CD14-positive monocyte (primary cell): Measurements from ENCODE around the gene PCDHGA2. TPM values are rescaled to one million over a fixed set of nuclear protein-coding genes. Genes with fewer than 3 reads are reported as not detected.

Experiments used
- DNase-seq, 3 donors: peaks; one replicate each; pipeline ENCODE4 v3.0.0-alpha.2; 2011 to 2022
- H2AFZ ChIP-seq: 2 replicates; pipeline ENCODE4 v1.6.0; 2012; ENCODE audit warnings: mild to moderate bottlenecking, low read depth, low read length, inconsistent platforms; ENCODE audit not compliant: insufficient read depth, poor library complexity, severe bottlenecking
- H3K27ac ChIP-seq, 2 donors: 1 replicate in 1 of 2; 2 replicates in 1 of 2; pipeline ENCODE4 v1.5.1; 2012 to 2013; ENCODE audit warnings: low read length in 2 of 2, control low read depth in 1 of 2, inconsistent platforms in 1 of 2, low read depth in 1 of 2, mild to moderate bottlenecking in 1 of 2
- H3K27me3 ChIP-seq, 2 donors: one replicate each; pipeline versions ENCODE4 v1.6.0 to v1.6.1; 2011 to 2013; ENCODE audit warnings: low read length in 2 of 2; ENCODE audit not compliant: control insufficient read depth in 2 of 2, insufficient read depth in 2 of 2
- H3K36me3 ChIP-seq, 2 donors: replicated peaks in 1 of 2; 1 replicate in 1 of 2; 2 replicates in 1 of 2; pipeline versions ENCODE4 v1.5.1 to v1.6.1; 2012 to 2013; ENCODE audit warnings: low read length in 2 of 2, control low read depth in 1 of 2, inconsistent platforms in 1 of 2, mild to moderate bottlenecking in 1 of 2; ENCODE audit not compliant: insufficient read depth in 2 of 2, control insufficient read depth in 1 of 2
- H3K4me1 ChIP-seq, 2 donors: 1 replicate in 1 of 2; 2 replicates in 1 of 2; pipeline versions ENCODE4 v1.5.1 to v1.6.1; 2012 to 2013; ENCODE audit warnings: low read length in 2 of 2, control low read depth in 1 of 2, inconsistent platforms in 1 of 2, mild to moderate bottlenecking in 1 of 2, moderate library complexity in 1 of 2; ENCODE audit not compliant: insufficient read depth in 2 of 2, control insufficient read depth in 1 of 2
- H3K4me2 ChIP-seq: replicated peaks from 2 replicates; pipeline ENCODE3; 2012; ENCODE audit warnings: low read length, moderate library complexity, mild to moderate bottlenecking; ENCODE audit not compliant: poor library complexity, severe bottlenecking; ENCODE audit errors: extremely low read depth
- H3K4me3 ChIP-seq, 3 experiments: fragments of 200-600 bp in 1 of 3; sonication (generic) in 1 of 3; replicated peaks in 1 of 3; 1 replicate in 2 of 3; 2 replicates in 1 of 3; pipeline ENCODE4 v1.5.1; 2011 to 2013; ENCODE audit warnings: low read length in 3 of 3, mild to moderate bottlenecking in 3 of 3, control low read depth in 2 of 3, low read depth in 2 of 3, inconsistent platforms in 1 of 3, moderate library complexity in 1 of 3
- H3K79me2 ChIP-seq: 2 replicates; pipeline ENCODE4 v1.6.0; 2012; ENCODE audit warnings: mild to moderate bottlenecking, control low read depth, inconsistent platforms, low read length, moderate library complexity; ENCODE audit not compliant: insufficient read depth
- H3K9ac ChIP-seq: 2 replicates; pipeline ENCODE4 v1.6.0; 2017; ENCODE audit warnings: low read length, mild to moderate bottlenecking; ENCODE audit not compliant: insufficient read depth, poor library complexity, severe bottlenecking
- H3K9me3 ChIP-seq, 2 donors: replicated peaks in 1 of 2; 1 replicate in 1 of 2; 2 replicates in 1 of 2; pipeline versions ENCODE4 v1.5.1 to v1.6.1; 2012 to 2013; ENCODE audit warnings: low read length in 2 of 2, control low read depth in 1 of 2; ENCODE audit not compliant: control insufficient read depth in 1 of 2, insufficient read depth in 1 of 2
- H4K20me1 ChIP-seq: 2 replicates; pipeline ENCODE4 v1.6.0; 2012; ENCODE audit warnings: mild to moderate bottlenecking, low read length, control low read depth, moderate library complexity; ENCODE audit not compliant: insufficient read depth
- H3K27ac Mint-ChIP-seq, 7 donors: one replicate each; pipeline ENCODE4 v1.8.0; 2020; ENCODE audit warnings: mild to moderate bottlenecking in 7 of 7, mixed read lengths in 7 of 7, moderate library complexity in 6 of 7, inconsistent platforms in 2 of 7
- H3K27me3 Mint-ChIP-seq, 3 donors: one replicate each; pipeline ENCODE4 v1.8.0; 2021 to 2022; ENCODE audit warnings: low read depth in 3 of 3, mild to moderate bottlenecking in 3 of 3, mixed read lengths in 3 of 3, moderate library complexity in 3 of 3, inconsistent platforms in 1 of 3
- H3K36me3 Mint-ChIP-seq, 2 donors: one replicate each; pipeline ENCODE4 v1.8.0; 2020; ENCODE audit warnings: mixed read lengths in 2 of 2, inconsistent platforms in 1 of 2, mild to moderate bottlenecking in 1 of 2
- H3K4me1 Mint-ChIP-seq: one replicate; pipeline ENCODE4 v1.8.0; 2020; ENCODE audit warnings: mild to moderate bottlenecking, mixed read lengths
- H3K4me3 Mint-ChIP-seq, 2 donors: one replicate each; pipeline ENCODE4 v1.8.0; 2020; ENCODE audit warnings: mild to moderate bottlenecking in 2 of 2, mixed read lengths in 2 of 2, moderate library complexity in 1 of 2
- H3K9me3 Mint-ChIP-seq, 7 donors: one replicate each; pipeline ENCODE4 v1.8.0; 2020 to 2022; ENCODE audit warnings: mixed read lengths in 7 of 7, mild to moderate bottlenecking in 6 of 7, moderate library complexity in 6 of 7, inconsistent platforms in 2 of 7
- WGBS: methylation state at CpG from one replicate; pipeline ENCODE4 v1.1.5; 2013; ENCODE audit warnings: missing lambda C conversion rate; ENCODE audit not compliant: insufficient coverage; 5-methylcytosine and 5-hydroxymethylcytosine counted together
- intact Hi-C, 2 donors: fragments of 100-400 bp; cut with micrococcal nuclease; formaldehyde crosslinking; loops; one replicate each; pipeline versions ENCODE4 v1.15.0 to v1.15.1; 2023
- polyA plus RNA-seq, 3 donors: library from polyadenylated mRNA; depleted of rRNA in 1 of 3; unstranded in 2 of 3; stranded (reverse) in 1 of 3; fragments of 300-500 nt in 2 of 3; fragments of >200 nt in 1 of 3; fragmentation: Illumina TruSeq in 2 of 3; gene quantifications; 1 replicate in 2 of 3; 2 replicates in 1 of 3; pipeline ENCODE4 v1.2.3, GENCODE V29; 2012 to 2021
- TF ChIP-seq, protein P1 (sequence below): fragments of 200-600 bp; IDR thresholded peaks from one replicate; pipeline ENCODE4 v1.8.0; 2022; ENCODE audit warnings: antibody characterized with exemption, mild to moderate bottlenecking

PCDHGA2 gene
- polyA plus RNA-seq, 3 donors = not detected

DNA sequence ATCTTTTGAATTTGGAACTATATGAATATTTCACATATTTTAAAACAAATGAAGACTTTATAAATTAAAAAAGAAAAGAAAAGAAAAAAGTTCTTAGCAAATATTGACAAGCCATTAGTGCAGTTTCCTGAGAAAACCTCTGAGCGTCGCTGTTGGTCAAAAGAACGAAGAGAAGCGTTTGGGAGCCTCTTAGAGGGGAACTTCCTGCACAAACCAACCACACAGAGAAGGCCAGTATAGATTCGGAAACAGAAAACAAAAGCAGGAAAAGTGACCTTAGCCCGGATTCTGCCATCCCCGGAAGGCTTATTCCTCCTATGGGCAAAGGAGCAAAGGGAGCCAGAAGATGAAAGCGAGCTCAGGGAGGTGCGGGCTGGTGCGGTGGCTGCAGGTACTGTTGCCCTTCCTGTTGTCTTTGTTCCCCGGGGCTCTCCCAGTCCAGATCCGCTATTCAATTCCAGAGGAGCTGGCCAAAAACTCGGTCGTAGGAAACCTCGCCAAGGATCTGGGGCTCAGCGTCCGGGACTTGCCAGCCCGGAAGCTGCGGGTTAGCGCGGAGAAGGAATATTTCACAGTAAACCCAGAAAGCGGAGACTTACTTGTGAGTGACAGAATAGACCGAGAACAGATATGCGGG lies 21.3 kb downstream of the PCDHGA2 start, which contains the start of gene PCDHGB2:
Gene PCDHGB2 (plus strand): TSS at position 205 of the 637 bp plus-strand sequence. CDS start 142 bp downstream, at position 347.
- Histone ChIP-seq H2AFZ (no peak within 1 kb of the TSS), H3K4me2 (peak within 1 kb of the TSS; percentile 40), H3K27me3 (peaks cover 44 to 91% of the 10 kb centered on the region in 2 donors), H3K4me3 (peak within 1 kb of the TSS in 1 of 3 experiments; percentile 36), H3K4me1 (no peaks in the 10 kb centered on the region), H3K9ac (no peak within 1 kb of the TSS), H3K36me3 (no peaks in the 10 kb centered on the region), H3K79me2 (no peaks in the 10 kb centered on the region), H4K20me1 (no peaks in the 10 kb centered on the region), H3K9me3 (peaks cover 58 to 79% of the 10 kb centered on the region in 2 donors), H3K27ac (no peak within 1 kb of the TSS)
- Mint-ChIP-seq H3K4me1 (peaks cover 2% of the 10 kb centered on the region), H3K4me3 (peak within 1 kb of the TSS; percentile 25 to 85), H3K27ac (peak within 1 kb of the TSS in 1 of 7 donors; percentile 57), H3K36me3 (peaks cover 12 to 15% of the 10 kb centered on the region in 2 donors), H3K27me3 (peaks cover 50 to 72% (median 71%) of the 10 kb centered on the region in 3 donors), H3K9me3 (peaks cover 40 to 86% (median 73%) of the 10 kb centered on the region in 7 donors)
- no peak for DNase-seq
- 15% methylated on average over 18 of the region's 24 CpGs for WGBS
- TF ChIP-seq, protein P1, sequence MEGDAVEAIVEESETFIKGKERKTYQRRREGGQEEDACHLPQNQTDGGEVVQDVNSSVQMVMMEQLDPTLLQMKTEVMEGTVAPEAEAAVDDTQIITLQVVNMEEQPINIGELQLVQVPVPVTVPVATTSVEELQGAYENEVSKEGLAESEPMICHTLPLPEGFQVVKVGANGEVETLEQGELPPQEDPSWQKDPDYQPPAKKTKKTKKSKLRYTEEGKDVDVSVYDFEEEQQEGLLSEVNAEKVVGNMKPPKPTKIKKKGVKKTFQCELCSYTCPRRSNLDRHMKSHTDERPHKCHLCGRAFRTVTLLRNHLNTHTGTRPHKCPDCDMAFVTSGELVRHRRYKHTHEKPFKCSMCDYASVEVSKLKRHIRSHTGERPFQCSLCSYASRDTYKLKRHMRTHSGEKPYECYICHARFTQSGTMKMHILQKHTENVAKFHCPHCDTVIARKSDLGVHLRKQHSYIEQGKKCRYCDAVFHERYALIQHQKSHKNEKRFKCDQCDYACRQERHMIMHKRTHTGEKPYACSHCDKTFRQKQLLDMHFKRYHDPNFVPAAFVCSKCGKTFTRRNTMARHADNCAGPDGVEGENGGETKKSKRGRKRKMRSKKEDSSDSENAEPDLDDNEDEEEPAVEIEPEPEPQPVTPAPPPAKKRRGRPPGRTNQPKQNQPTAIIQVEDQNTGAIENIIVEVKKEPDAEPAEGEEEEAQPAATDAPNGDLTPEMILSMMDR = peak; percentile 22
- intact Hi-C loops = no loop called here

DNA sequence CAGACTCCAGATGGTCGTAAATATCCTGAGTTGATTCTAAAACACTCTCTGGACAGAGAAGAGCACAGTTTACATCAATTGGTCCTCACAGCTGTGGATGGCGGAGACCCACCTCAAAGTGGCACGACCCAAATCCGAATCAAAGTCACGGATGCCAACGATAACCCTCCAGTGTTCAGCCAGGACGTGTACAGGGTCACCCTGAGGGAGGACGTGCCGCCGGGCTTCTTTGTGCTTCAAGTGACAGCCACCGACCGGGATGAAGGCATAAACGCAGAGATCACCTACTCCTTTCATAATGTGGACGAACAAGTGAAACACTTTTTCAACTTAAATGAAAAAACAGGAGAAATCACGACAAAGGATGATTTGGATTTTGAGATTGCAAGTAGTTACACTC lies 22.1 kb downstream of the PCDHGA2 start:
- H3K4me2 ChIP-seq = no peak overlapping the region
- H4K20me1 ChIP-seq = no peaks in the 10 kb centered on the region
- H3K4me3 ChIP-seq = no peak overlapping the region
- no peaks in the 10 kb centered on the region for H3K79me2 ChIP-seq
- no peaks in the 10 kb centered on the region for H3K36me3 ChIP-seq
- H3K9ac ChIP-seq = no peak overlapping the region
- H3K4me1 ChIP-seq = no peaks in the 10 kb centered on the region
- no peak for DNase-seq
- intact Hi-C loops = no loop called here
- WGBS = 43% methylated on average over 12 of the region's 15 CpGs
- Mint-ChIP-seq H3K27ac (peak overlapping the region in 1 of 7 donors; percentile 57), H3K4me3 (peak overlapping the region in 1 of 2 donors; percentile 85), H3K4me1 (peaks cover 2% of the 10 kb centered on the region), H3K9me3 (peaks cover 40 to 86% (median 73%) of the 10 kb centered on the region in 7 donors), H3K36me3 (peaks cover 12 to 18% of the 10 kb centered on the region in 2 donors), H3K27me3 (peaks cover 52 to 72% (median 71%) of the 10 kb centered on the region in 3 donors)
- H3K27ac ChIP-seq = no peak overlapping the region
- H3K9me3 ChIP-seq = peaks cover 58 to 79% of the 10 kb centered on the region in 2 donors
- peaks cover 51 to 91% of the 10 kb centered on the region in 2 donors for H3K27me3 ChIP-seq
- no peak overlapping the region for H2AFZ ChIP-seq
- TF ChIP-seq, protein P1 = no peak
